Type B pancreatic cell (in vitro differentiated cells): ENCODE data around the gene GBP5. TPM values are rescaled to one million over a fixed set of nuclear protein-coding genes. Genes with fewer than 3 reads are reported as not detected.
"Not testable (repeated sequence)": the region's sequence is repeated elsewhere in the genome, so short reads cannot be mapped to it uniquely, and the experiment has no call there.

Experiments
- DNase-seq: peaks from one replicate; pipeline ENCODE4 v3.0.0; 2021; ENCODE audit warnings: mixed read lengths; ENCODE audit not compliant: unreplicated experiment; ENCODE audit errors: extremely low spot score
- H3K27ac Mint-ChIP-seq: 2 replicates; pipeline ENCODE4 v1.8.0; 2021; ENCODE audit warnings: mild to moderate bottlenecking, mixed read lengths
- H3K27me3 Mint-ChIP-seq: 2 replicates; pipeline ENCODE4 v1.8.0; 2021; ENCODE audit warnings: mixed read lengths
- H3K36me3 Mint-ChIP-seq: 2 replicates; pipeline ENCODE4 v1.8.0; 2021; ENCODE audit warnings: mixed read lengths
- H3K4me1 Mint-ChIP-seq: one replicate; pipeline ENCODE4 v1.8.0; 2021; ENCODE audit warnings: mixed read lengths; ENCODE audit not compliant: unreplicated experiment
- H3K4me3 Mint-ChIP-seq: 2 replicates; pipeline ENCODE4 v1.8.0; 2021; ENCODE audit warnings: mild to moderate bottlenecking, mixed read lengths
- H3K9me3 Mint-ChIP-seq: 2 replicates; pipeline ENCODE4 v1.8.0; 2021; ENCODE audit warnings: mixed read lengths
- CTCF ChIP-seq: fragments of 200-600 bp; sonication (generic); conservative IDR thresholded peaks from 2 replicates; pipeline ENCODE4 v1.5.0; 2021; ENCODE audit warnings: antibody characterized with exemption, mild to moderate bottlenecking
- total RNA-seq: library from RNA; stranded (reverse); gene quantifications from 2 replicates; pipeline ENCODE4 v1.2.1, GENCODE V29; 2021; ENCODE audit warnings: low replicate concordance

GBP5 gene
- total RNA-seq, 1 donor from 2014 or later = 0.56 TPM

- TF ChIP-seq CTCF = no peak
- H3K27me3 Mint-ChIP-seq = no peaks in the 10 kb centered on the region
- H3K4me3 Mint-ChIP-seq = no peak overlapping the region
- H3K36me3 Mint-ChIP-seq = no peaks in the 10 kb centered on the region
- no peak overlapping the region for H3K27ac Mint-ChIP-seq
- no peaks in the 10 kb centered on the region for H3K4me1 Mint-ChIP-seq
- DNase-seq = no peak
- H3K9me3 Mint-ChIP-seq = peaks cover 8% of the 10 kb centered on the region
Observed at GRCh38 chr1:89287181-89288050, 14.8 kb upstream of the GBP5 start.

GRCh38 chr1:89286549-89287180 lies 14.0 kb upstream of the GBP5 start:
- Mint-ChIP-seq H3K27ac (no peak overlapping the region), H3K36me3 (no peaks in the 10 kb centered on the region), H3K27me3 (no peaks in the 10 kb centered on the region), H3K9me3 (peaks cover 5% of the 10 kb centered on the region), H3K4me1 (no peaks in the 10 kb centered on the region), H3K4me3 (no peak overlapping the region)
- DNase-seq = no peak
- no peak for TF ChIP-seq CTCF

GRCh38 chr1:89285745-89286380 lies 13.2 kb upstream of the GBP5 start:
- no peak for TF ChIP-seq CTCF
- H3K4me3 Mint-ChIP-seq = no peak overlapping the region
- peaks cover 5% of the 10 kb centered on the region for H3K9me3 Mint-ChIP-seq
- H3K4me1 Mint-ChIP-seq = no peaks in the 10 kb centered on the region
- H3K27me3 Mint-ChIP-seq = no peaks in the 10 kb centered on the region
- DNase-seq = no peak
- no peak overlapping the region for H3K27ac Mint-ChIP-seq
- H3K36me3 Mint-ChIP-seq = no peaks in the 10 kb centered on the region

- DNase-seq, H3K4me3 Mint-ChIP-seq, H3K27ac Mint-ChIP-seq, H3K36me3 Mint-ChIP-seq, H3K9me3 Mint-ChIP-seq, H3K4me1 Mint-ChIP-seq, H3K27me3 Mint-ChIP-seq: not testable (repeated sequence)
Observed at GRCh38 chr1:89284078-89284763, 11.6 kb upstream of the GBP5 start.

GRCh38 chr1:89280766-89281165 lies 8.1 kb upstream of the GBP5 start:
- no peak for TF ChIP-seq CTCF
- Mint-ChIP-seq H3K4me1 (no peaks in the 10 kb centered on the region), H3K9me3 (no peaks in the 10 kb centered on the region), H3K27me3 (no peaks in the 10 kb centered on the region), H3K4me3 (no peak overlapping the region), H3K36me3 (no peaks in the 10 kb centered on the region), H3K27ac (no peak overlapping the region)
- DNase-seq = no peak
